Suppressor macrophage (primary cell): ENCODE measurements around the gene FIBCD1.

ENCODE experiments used
- DNase-seq, 4 experiments: peaks; one replicate each; pipeline ENCODE4 v3.0.0-alpha.2; 2020 to 2022

The FIBCD1 gene

GRCh38 chr9:130905902-130906734, 32.9 kb downstream of the FIBCD1 start:
- DNase-seq, result no peak

- peak; percentile 9 to 60 (median 48) for DNase-seq
Observed at GRCh38 chr9:130905125-130905901, 33.7 kb downstream of the FIBCD1 start.

GRCh38 chr9:130904070-130905044, 34.7 kb downstream of the FIBCD1 start:
- no peak for DNase-seq

GRCh38 chr9:130903194-130904069, 35.6 kb downstream of the FIBCD1 start:
- no peak for DNase-seq

- DNase-seq, result no peak
Observed at GRCh38 chr9:130902204-130903185, 36.6 kb downstream of the FIBCD1 start.

GRCh38 chr9:130901498-130902203, 37.4 kb downstream of the FIBCD1 start:
- DNase-seq, result no peak

GRCh38 chr9:130900701-130901497, 38.1 kb downstream of the FIBCD1 start:
- DNase-seq, result no peak

- no peak for DNase-seq
Observed at GRCh38 chr9:130899051-130899748, 39.8 kb downstream of the FIBCD1 start.

- no peak for DNase-seq
Observed at GRCh38 chr9:130898552-130898852, 40.5 kb downstream of the FIBCD1 start.

- DNase-seq, result no peak
Observed at GRCh38 chr9:130897848-130898551, 41.0 kb downstream of the FIBCD1 start.

GRCh38 chr9:130897105-130897751, 41.8 kb downstream of the FIBCD1 start:
- DNase-seq, result no peak

GRCh38 chr9:130896233-130897014, 42.6 kb downstream of the FIBCD1 start, which contains the start of gene QRFP:
TSS of gene QRFP (minus strand) at chr9:130896812. CDS start at chr9:130893838, 2,974 bp downstream.
- no peak for DNase-seq

GRCh38 chr9:130895481-130896232, 43.4 kb downstream of the FIBCD1 start:
- no peak for DNase-seq

GRCh38 chr9:130895038-130895437, 44.0 kb downstream of the FIBCD1 start:
- DNase-seq, result no peak

- no peak for DNase-seq
Observed at GRCh38 chr9:130894546-130894945, 44.5 kb downstream of the FIBCD1 start.
